Osteocyte (in vitro differentiated cells): ENCODE results near the gene CHIC1. TPM values are rescaled to one million over a fixed set of nuclear protein-coding genes. Genes with fewer than 3 reads are reported as not detected.
"Not testable (repeated sequence)": the region's sequence is repeated elsewhere in the genome, so short reads cannot be mapped to it uniquely, and the experiment has no call there.

Experiments used
- DNase-seq: peaks from one replicate; pipeline ENCODE4 v3.0.0; 2021; ENCODE audit warnings: mixed read lengths; ENCODE audit not compliant: unreplicated experiment; ENCODE audit errors: extremely low spot score
- H3K27ac Mint-ChIP-seq: one replicate; pipeline ENCODE4 v1.8.0; 2021; ENCODE audit warnings: mild to moderate bottlenecking, mixed read lengths; ENCODE audit not compliant: unreplicated experiment
- H3K27me3 Mint-ChIP-seq: one replicate; pipeline ENCODE4 v1.8.0; 2021; ENCODE audit warnings: mixed read lengths; ENCODE audit not compliant: unreplicated experiment
- H3K36me3 Mint-ChIP-seq: one replicate; pipeline ENCODE4 v1.8.0; 2021; ENCODE audit warnings: mixed read lengths; ENCODE audit not compliant: unreplicated experiment
- H3K4me1 Mint-ChIP-seq: one replicate; pipeline ENCODE4 v1.8.0; 2021; ENCODE audit warnings: mixed read lengths; ENCODE audit not compliant: unreplicated experiment
- H3K4me3 Mint-ChIP-seq: one replicate; pipeline ENCODE4 v1.8.0; 2021; ENCODE audit warnings: mild to moderate bottlenecking, moderate library complexity, mixed read lengths; ENCODE audit not compliant: unreplicated experiment
- H3K9me3 Mint-ChIP-seq: one replicate; pipeline ENCODE4 v1.8.0; 2021; ENCODE audit warnings: mixed read lengths; ENCODE audit not compliant: unreplicated experiment
- total RNA-seq: library from RNA; stranded (reverse); gene quantifications from 2 replicates; pipeline ENCODE4 v1.2.1, GENCODE V29; 2021
- TF ChIP-seq, protein P1 (sequence below): fragments of 200-600 bp; sonication (generic); IDR thresholded peaks from 2 replicates; pipeline ENCODE4 v1.5.0; 2021; ENCODE audit warnings: antibody characterized with exemption, mild to moderate bottlenecking, moderate library complexity

Gene CHIC1
- total RNA-seq, 1 donor from 2014 or later = 8.8 TPM

DNA sequence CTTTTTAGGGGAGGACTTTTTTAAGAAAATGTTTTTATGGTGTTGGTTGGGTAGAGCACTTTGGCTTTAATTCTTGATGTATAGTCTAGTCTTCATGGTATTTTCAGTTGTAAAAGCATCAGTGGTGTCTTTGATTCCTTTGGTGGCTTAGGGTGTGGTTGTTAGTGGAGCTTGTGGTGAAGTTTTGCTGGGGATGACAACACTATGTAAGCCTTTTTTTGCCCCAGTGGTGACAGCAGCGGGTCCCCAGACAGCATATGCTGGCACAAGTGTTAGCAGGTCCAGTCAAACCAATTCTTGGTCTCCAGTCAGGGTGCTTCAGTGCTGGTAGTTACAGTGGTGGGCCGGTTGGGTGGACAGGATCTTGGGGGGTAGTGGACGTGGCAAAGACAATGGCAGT is 52.0 kb downstream of the CHIC1 start:
- Mint-ChIP-seq H3K4me3 (no peak overlapping the region), H3K9me3 (peaks cover 48% of the 10 kb centered on the region), H3K4me1 (no peaks in the 10 kb centered on the region), H3K27me3 (no peaks in the 10 kb centered on the region), H3K27ac (no peak overlapping the region), H3K36me3 (peaks cover 7% of the 10 kb centered on the region)
- no peak for DNase-seq
- TF ChIP-seq, protein P1, sequence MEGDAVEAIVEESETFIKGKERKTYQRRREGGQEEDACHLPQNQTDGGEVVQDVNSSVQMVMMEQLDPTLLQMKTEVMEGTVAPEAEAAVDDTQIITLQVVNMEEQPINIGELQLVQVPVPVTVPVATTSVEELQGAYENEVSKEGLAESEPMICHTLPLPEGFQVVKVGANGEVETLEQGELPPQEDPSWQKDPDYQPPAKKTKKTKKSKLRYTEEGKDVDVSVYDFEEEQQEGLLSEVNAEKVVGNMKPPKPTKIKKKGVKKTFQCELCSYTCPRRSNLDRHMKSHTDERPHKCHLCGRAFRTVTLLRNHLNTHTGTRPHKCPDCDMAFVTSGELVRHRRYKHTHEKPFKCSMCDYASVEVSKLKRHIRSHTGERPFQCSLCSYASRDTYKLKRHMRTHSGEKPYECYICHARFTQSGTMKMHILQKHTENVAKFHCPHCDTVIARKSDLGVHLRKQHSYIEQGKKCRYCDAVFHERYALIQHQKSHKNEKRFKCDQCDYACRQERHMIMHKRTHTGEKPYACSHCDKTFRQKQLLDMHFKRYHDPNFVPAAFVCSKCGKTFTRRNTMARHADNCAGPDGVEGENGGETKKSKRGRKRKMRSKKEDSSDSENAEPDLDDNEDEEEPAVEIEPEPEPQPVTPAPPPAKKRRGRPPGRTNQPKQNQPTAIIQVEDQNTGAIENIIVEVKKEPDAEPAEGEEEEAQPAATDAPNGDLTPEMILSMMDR = no peak

DNA sequence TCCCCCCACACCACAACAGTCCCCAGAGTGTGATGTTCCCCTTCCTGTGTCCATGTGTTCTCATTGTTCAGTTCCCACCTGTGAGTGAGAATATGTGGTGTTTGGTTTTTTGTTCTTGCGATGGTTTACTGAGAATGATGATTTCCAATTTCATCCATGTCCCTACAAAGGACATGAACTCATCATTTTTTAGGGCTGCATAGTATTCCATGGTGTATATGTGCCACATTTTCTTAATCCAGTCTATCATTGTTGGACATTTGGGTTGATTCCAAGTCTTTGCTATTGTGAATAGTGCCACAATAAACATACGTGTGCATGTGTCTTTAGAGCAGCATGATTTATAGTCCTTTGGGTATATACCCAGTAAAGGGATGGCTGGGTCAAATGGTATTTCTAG is 78.7 kb downstream of the CHIC1 start:
- peaks cover 44% of the 10 kb centered on the region for H3K9me3 Mint-ChIP-seq

DNA sequence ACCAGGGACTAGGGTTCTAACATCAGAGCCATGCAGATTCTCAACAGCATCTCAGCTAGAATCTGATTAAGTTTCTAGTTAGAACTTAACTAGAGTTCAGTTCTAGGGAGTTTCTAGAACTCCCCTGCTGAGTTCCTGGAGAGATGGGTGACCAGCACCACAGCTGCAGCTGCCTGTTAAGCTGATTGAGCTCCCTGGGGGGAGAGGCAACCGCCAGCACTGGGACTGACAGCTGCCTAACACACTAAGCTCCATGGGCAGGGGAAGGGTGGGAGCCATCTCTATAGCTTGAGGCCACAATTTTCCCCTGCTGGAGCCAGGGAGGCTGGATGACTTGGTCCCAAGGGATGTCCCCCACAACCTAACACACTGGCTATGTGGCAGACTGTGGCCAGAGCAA is 84.2 kb downstream of the CHIC1 start:
- H3K27ac Mint-ChIP-seq = no peak overlapping the region
- no peak for DNase-seq
- H3K27me3 Mint-ChIP-seq = no peaks in the 10 kb centered on the region
- TF ChIP-seq, protein P1 = no peak
- peaks cover 26% of the 10 kb centered on the region for H3K9me3 Mint-ChIP-seq
- peaks cover 7% of the 10 kb centered on the region for H3K36me3 Mint-ChIP-seq
- no peak overlapping the region for H3K4me3 Mint-ChIP-seq
- H3K4me1 Mint-ChIP-seq = no peaks in the 10 kb centered on the region

More for the DNA sequence above, 78.7 kb downstream of the CHIC1 start:
- not testable (repeated sequence) for DNase-seq, H3K4me1 Mint-ChIP-seq, H3K27me3 Mint-ChIP-seq, H3K27ac Mint-ChIP-seq, H3K4me3 Mint-ChIP-seq
- peaks cover 17% of the 10 kb centered on the region for H3K36me3 Mint-ChIP-seq

DNA sequence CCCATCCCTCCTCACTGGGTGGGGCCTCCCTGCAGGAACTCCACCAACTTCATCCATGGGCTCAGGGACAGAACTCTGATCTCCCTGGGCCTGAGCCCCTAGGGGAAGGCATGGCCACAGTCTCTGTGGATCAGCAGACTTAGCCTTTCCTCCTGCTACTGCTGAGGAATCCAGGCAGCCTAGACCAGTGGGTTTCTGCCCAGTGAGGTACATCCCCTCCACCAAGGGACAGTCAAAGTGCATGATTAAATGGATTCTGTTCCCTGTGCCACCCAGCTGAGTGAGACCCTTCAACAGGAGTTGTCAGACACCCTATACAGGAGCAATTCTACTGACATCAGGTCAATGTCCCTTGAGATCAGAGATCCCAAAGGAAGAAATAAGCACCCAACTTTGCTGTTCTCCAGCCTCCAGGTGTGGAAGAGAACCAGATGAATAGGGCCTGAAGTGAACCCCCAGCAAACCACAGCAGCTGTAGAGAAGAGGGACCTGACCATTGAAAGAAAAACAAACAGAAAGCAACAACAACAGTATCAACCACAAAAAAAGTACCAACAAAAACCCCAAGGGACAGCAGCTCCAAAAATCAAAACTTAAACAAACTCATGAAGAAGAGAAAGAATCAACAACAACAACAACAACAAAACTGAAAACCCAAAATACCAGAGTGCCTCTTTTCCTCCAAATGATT is 84.8 kb downstream of the CHIC1 start:
- peaks cover 7% of the 10 kb centered on the region for H3K36me3 Mint-ChIP-seq
- TF ChIP-seq, protein P1 = no peak
- no peak for DNase-seq
- no peaks in the 10 kb centered on the region for H3K27me3 Mint-ChIP-seq
- peaks cover 29% of the 10 kb centered on the region for H3K9me3 Mint-ChIP-seq
- H3K27ac Mint-ChIP-seq = no peak overlapping the region
- no peak overlapping the region for H3K4me3 Mint-ChIP-seq
- H3K4me1 Mint-ChIP-seq = no peaks in the 10 kb centered on the region

DNA sequence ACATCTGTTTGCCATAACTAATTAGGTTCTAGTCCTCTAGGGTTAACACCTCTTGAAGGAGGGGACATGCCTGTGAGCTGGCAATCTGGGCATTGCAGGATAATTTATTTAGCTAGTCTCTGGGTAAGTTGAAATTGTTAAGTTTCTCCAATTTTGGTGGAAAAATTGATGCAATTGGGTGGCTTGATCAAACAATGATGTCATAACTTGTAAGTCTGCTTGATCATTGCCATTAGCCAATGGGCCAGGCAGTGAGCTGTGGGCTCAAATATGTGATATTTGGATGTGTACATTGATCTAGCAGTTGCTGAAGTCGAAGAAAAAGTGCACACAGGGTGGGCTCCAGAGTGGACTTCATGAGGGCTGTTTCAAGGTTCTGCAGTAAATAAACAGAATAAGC is 98.3 kb downstream of the CHIC1 start:
- DNase-seq, H3K4me1 Mint-ChIP-seq, H3K4me3 Mint-ChIP-seq, H3K36me3 Mint-ChIP-seq, H3K27ac Mint-ChIP-seq, H3K27me3 Mint-ChIP-seq: not testable (repeated sequence)
- peaks cover 51% of the 10 kb centered on the region for H3K9me3 Mint-ChIP-seq

DNA sequence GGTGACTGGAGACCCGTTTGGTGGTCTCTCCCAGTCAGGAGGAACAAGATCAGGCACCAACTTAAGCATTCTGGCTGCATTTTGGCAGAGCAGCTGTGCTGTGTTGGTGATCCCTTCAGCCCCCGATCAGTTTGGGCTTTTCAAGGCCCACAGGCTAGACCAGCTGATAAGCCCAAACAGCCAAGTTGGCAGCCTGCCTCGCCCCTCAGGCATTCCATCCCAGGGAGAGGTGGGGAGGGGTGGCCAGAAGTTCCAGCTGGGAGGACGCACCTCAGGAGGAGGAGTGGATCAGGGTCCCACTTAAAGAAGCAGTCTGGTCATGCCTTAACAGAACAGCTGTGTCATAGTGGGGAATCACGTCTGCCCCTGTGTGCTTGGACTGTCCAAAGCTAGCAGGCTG is 105.8 kb downstream of the CHIC1 start:
- DNase-seq = no peak
- Mint-ChIP-seq H3K27me3 (no peaks in the 10 kb centered on the region), H3K27ac (no peak overlapping the region), H3K36me3 (peaks cover 4% of the 10 kb centered on the region), H3K9me3 (peaks cover 43% of the 10 kb centered on the region), H3K4me1 (no peaks in the 10 kb centered on the region), H3K4me3 (no peak overlapping the region)
- TF ChIP-seq, protein P1 = no peak
